H1 (cell line): Measurements from ENCODE around the gene RETREG3. TPM values are rescaled to one million over a fixed set of nuclear protein-coding genes. Genes with fewer than 3 reads are reported as not detected.

ENCODE experiments used
- polyA plus RNA-seq, 7 experiments: library from polyadenylated mRNA; depleted of rRNA in 3 of 7; stranded (reverse) in 5 of 7; unstranded in 2 of 7; fragments of >200 nt in 5 of 7; fragments of 200-250 nt in 2 of 7; gene quantifications; 1 replicate in 5 of 7; 2 replicates in 1 of 7; 4 replicates in 1 of 7; pipeline versions ENCODE4 v1.2.1 to v1.2.3, GENCODE V29; 2011 to 2013; ENCODE audit warnings: missing spikeins in 2 of 7, mixed read lengths in 2 of 7
- total RNA-seq: library from RNA; stranded (reverse); fragmentation: NEBNext Ultra II Directional; extraction: Animal tissue kit (Norgen Biotek cat#: 25700); gene quantifications from 2 replicates; pipeline ENCODE4 v1.2.1, GENCODE V29; 2021

Gene RETREG3
- total and polyA plus RNA-seq, 2 of the 8 experiments (the other 6 are each of a cell fraction or from before 2014, with no cell fraction given): 23.7 to 42.6 TPM

Other genes with a start within 250 kb of the RETREG3 start
- 94.1 and 94.3 TPM in 2 replicates for gene STAT3, start 220.9 kb downstream of the RETREG3 start, total RNA-seq
- 38.4 and 41.2 TPM in 2 replicates for gene STAT3, start 220.9 kb downstream of the RETREG3 start, polyA plus RNA-seq (2011; rRNA removed)
- gene CAVIN1, start 186.1 kb downstream of the RETREG3 start, total RNA-seq: 41.6 and 43.5 TPM in 2 replicates
- 16.2 and 22.6 TPM in 2 replicates for gene CAVIN1, start 186.1 kb downstream of the RETREG3 start, polyA plus RNA-seq (2011; rRNA removed)
- 55.3 and 57.3 TPM in 2 replicates for gene ATP6V0A1, start 150.5 kb downstream of the RETREG3 start, total RNA-seq
- 63.4 and 77.4 TPM in 2 replicates for gene ATP6V0A1, start 150.5 kb downstream of the RETREG3 start, polyA plus RNA-seq (2011; rRNA removed)
- 19.4 and 21.3 TPM in 2 replicates for gene NAGLU, start 73.1 kb downstream of the RETREG3 start, total RNA-seq
- gene NAGLU, start 73.1 kb downstream of the RETREG3 start, polyA plus RNA-seq (2011; rRNA removed): 21.6 and 34.5 TPM in 2 replicates
- gene HSD17B1, start 56.5 kb downstream of the RETREG3 start, total RNA-seq: 0.88 and 1.1 TPM in 2 replicates
- gene HSD17B1, start 56.5 kb downstream of the RETREG3 start, polyA plus RNA-seq (2011; rRNA removed): 1.0 and 1.8 TPM in 2 replicates
- 100 and 109 TPM in 2 replicates for gene COASY, start 47.2 kb downstream of the RETREG3 start, total RNA-seq
- 64.5 and 110 TPM in 2 replicates for gene COASY, start 47.2 kb downstream of the RETREG3 start, polyA plus RNA-seq (2011; rRNA removed)
- gene MLX, start 42.3 kb downstream of the RETREG3 start, total RNA-seq: 27.5 and 34.2 TPM in 2 replicates
- gene MLX, start 42.3 kb downstream of the RETREG3 start, polyA plus RNA-seq (2011; rRNA removed): 25.4 and 27.0 TPM in 2 replicates
- gene PSMC3IP, start 31.6 kb downstream of the RETREG3 start, total RNA-seq: 21.9 and 22.7 TPM in 2 replicates
- gene PSMC3IP, start 31.6 kb downstream of the RETREG3 start, polyA plus RNA-seq (2011; rRNA removed): 9.5 and 11.5 TPM in 2 replicates
- gene TUBG1, start 309 bp upstream of the RETREG3 start, total RNA-seq: 107 and 109 TPM in 2 replicates
- 208 and 276 TPM in 2 replicates for gene TUBG1, start 309 bp upstream of the RETREG3 start, polyA plus RNA-seq (2011; rRNA removed)
- 13.0 and 14.8 TPM in 2 replicates for gene TUBG2, start 49.9 kb upstream of the RETREG3 start, total RNA-seq
- 16.6 and 31.2 TPM in 2 replicates for gene TUBG2, start 49.9 kb upstream of the RETREG3 start, polyA plus RNA-seq (2011; rRNA removed)
- 11.1 and 13.7 TPM in 2 replicates for gene PLEKHH3, start 67.6 kb upstream of the RETREG3 start, total RNA-seq
- 13.5 and 23.7 TPM in 2 replicates for gene PLEKHH3, start 67.6 kb upstream of the RETREG3 start, polyA plus RNA-seq (2011; rRNA removed)
- 0.75 and 1.1 TPM in 2 replicates for gene CCR10, start 72.5 kb upstream of the RETREG3 start, total RNA-seq
- gene CCR10, start 72.5 kb upstream of the RETREG3 start, polyA plus RNA-seq (2011; rRNA removed): 4.0 and 5.7 TPM in 2 replicates
- gene CNTNAP1, start 73.2 kb upstream of the RETREG3 start, total RNA-seq: 4.7 and 5.2 TPM in 2 replicates
- 10.0 and 13.5 TPM in 2 replicates for gene CNTNAP1, start 73.2 kb upstream of the RETREG3 start, polyA plus RNA-seq (2011; rRNA removed)
- gene EZH1, start 135.7 kb upstream of the RETREG3 start, total RNA-seq: 18.5 and 20.8 TPM in 2 replicates
- gene EZH1, start 135.7 kb upstream of the RETREG3 start, polyA plus RNA-seq (2011; rRNA removed): 17.4 and 22.9 TPM in 2 replicates
- gene RAMP2, start 151.9 kb upstream of the RETREG3 start, total RNA-seq: 12.0 and 13.4 TPM in 2 replicates
- 41.5 and 41.7 TPM in 2 replicates for gene RAMP2, start 151.9 kb upstream of the RETREG3 start, polyA plus RNA-seq (2011; rRNA removed)
- gene VPS25, start 164.1 kb upstream of the RETREG3 start, total RNA-seq: 83.9 and 88.2 TPM in 2 replicates
- 150 and 188 TPM in 2 replicates for gene VPS25, start 164.1 kb upstream of the RETREG3 start, polyA plus RNA-seq (2011; rRNA removed)
- gene WNK4, start 171.2 kb upstream of the RETREG3 start, total RNA-seq: 1.2 and 1.7 TPM in 2 replicates
- 0.21 and 0.86 TPM in 2 replicates for gene WNK4, start 171.2 kb upstream of the RETREG3 start, polyA plus RNA-seq (2011; rRNA removed)
- 68.4 and 71.2 TPM in 2 replicates for gene COA3, start 189.3 kb upstream of the RETREG3 start, total RNA-seq
- gene COA3, start 189.3 kb upstream of the RETREG3 start, polyA plus RNA-seq (2011; rRNA removed): 137 and 143 TPM in 2 replicates
- gene CNTD1, start 189.5 kb upstream of the RETREG3 start, total RNA-seq: not detected in 2 replicates
- gene CNTD1, start 189.5 kb upstream of the RETREG3 start, polyA plus RNA-seq (2011; rRNA removed): 0.08 TPM in 1 of 2 replicates, not detected in the other
- gene BECN1, start 214.9 kb upstream of the RETREG3 start, total RNA-seq: 55.4 and 64.2 TPM in 2 replicates
- 31.5 and 38.8 TPM in 2 replicates for gene BECN1, start 214.9 kb upstream of the RETREG3 start, polyA plus RNA-seq (2011; rRNA removed)
- gene PSME3, start 224.0 kb upstream of the RETREG3 start, total RNA-seq: 223 and 224 TPM in 2 replicates
- 109 and 149 TPM in 2 replicates for gene PSME3, start 224.0 kb upstream of the RETREG3 start, polyA plus RNA-seq (2011; rRNA removed)
- 4.0 and 4.2 TPM in 2 replicates for gene AOC2, start 235.2 kb upstream of the RETREG3 start, total RNA-seq
- 4.7 and 7.2 TPM in 2 replicates for gene AOC2, start 235.2 kb upstream of the RETREG3 start, polyA plus RNA-seq (2011; rRNA removed)
- 2.1 and 2.7 TPM in 2 replicates for gene AOC3, start 241.8 kb upstream of the RETREG3 start, total RNA-seq
- gene AOC3, start 241.8 kb upstream of the RETREG3 start, polyA plus RNA-seq (2011; rRNA removed): 2.5 and 4.1 TPM in 2 replicates